Activated CD8-positive, alpha-beta memory T cell treated with anti-CD3 and anti-CD28 coated beads, Interleukin-2, amount 50 U/mL, for 1 hour (primary cell): ENCODE results near the gene SETD2.
A peak's percentile ranks its signal among the peaks of the same experiment; 100 is the strongest.

Experiments
- DNase-seq: peaks from one replicate; pipeline ENCODE4 v3.0.0-alpha.2; 2020; ENCODE audit errors: extremely low read depth

Gene SETD2

DNA sequence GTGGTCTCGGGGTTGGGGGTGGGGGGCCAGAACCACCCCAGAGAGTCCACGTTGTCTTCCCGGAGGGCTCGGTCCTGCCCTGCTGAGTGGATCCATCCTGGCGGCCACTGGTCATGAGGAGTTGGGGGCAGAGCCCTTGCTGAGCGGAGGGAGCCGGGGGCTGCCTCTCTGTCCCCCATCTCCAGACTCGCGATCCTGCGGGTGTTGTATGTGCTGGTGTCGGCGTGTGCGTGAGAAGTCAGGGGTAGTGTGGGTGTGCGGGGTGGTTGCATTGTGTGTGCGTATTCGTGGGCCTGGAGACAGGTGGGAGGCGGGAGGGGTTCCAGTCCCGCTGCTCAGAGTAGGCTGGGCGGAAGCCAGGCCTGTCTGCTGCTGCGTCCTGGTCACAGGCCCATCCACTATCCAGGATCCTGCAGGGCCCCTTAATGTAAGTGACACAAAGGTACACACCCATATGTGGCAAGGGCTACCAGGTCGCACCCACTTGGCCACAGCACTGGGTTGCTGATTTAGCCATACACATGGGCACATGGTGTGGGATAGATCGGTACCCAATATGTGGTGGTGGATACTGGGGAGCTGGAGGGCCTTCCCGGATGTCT lies 153.7 kb downstream of the SETD2 start:
- DNase-seq: no peak

DNA sequence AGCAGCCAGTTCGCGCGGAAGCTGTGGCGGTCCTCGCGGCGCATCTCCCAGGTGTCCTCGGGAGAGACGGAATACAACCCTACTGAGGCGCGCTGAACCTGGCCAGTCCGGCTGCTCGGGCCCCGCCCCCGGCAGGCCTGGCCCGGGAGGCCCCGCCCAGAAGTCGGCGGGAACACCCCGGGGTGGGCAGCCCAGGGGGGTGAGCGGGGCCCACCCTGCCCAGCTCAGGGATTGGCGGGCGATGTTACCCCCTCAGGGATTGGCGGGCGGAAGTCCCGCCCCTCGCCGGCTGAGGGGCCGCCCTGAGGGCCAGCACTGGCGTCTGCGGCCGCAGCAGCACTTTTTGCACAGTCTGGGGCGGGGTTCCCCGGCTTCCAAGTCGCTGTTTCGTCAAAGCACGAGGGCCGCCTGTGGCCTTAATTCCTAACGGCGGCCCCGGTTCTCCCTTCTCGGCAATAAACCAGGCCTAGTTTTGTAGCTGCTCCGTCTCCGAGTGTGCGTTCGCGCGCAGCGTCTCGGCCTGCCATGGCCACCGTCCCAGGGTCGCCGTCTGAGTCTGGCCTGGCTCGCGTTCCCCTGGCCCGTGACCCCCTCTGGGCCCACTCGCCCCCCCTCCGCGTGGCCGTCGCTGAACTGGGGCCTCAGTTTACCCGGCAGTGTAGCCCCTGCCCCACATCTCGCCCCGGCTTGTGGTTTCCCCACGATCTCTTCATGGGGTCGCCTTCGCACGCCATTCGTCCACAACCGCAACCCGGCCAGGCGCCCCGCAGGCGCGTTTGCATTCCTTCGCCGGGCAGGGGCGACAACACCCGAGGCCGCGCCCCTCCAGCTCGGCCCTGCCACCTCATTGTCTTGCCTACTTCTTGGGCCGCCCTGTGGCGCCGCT lies 154.4 kb downstream of the SETD2 start:
- peak; percentile 54 for DNase-seq

DNA sequence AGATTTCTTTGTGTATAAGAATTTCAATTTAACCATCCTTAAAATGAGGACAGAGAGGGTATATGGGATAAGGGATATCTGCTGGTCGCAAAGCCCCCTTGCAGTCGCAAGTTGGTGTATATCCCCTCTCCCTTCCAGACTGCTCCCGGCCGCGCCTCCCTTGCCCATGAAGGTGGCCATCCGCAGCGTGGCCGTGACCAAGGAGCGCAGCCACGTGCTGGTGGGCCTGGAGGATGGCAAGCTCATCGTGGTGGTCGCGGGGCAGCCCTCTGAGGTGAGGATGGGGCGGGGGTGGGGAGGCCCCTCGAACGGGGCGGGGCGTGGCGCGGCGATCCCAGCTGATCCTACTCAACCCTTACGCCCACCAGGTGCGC lies 155.1 kb downstream of the SETD2 start:
- DNase-seq: no peak

DNA sequence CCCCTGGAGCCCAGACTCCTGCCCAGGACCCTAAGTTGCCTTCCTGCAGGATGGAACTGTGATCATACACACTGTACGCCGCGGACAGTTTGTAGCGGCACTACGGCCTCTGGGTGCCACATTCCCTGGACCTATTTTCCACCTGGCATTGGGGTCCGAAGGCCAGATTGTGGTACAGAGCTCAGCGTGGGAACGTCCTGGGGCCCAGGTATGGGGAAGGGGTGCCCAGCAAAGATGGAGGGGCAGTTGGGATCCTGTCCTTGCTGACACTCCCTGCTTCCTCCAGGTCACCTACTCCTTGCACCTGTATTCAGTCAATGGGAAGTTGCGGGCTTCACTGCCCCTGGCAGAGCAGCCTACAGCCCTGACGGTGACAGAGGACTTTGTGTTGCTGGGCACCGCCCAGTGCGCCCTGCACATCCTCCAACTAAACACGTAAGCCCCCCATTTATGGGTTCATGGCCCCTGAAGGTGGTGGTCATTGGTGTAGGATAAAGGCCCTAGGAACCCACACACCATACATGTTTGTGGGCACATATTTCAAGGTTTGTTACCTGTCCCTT lies 155.6 kb downstream of the SETD2 start:
- DNase-seq: no peak

DNA sequence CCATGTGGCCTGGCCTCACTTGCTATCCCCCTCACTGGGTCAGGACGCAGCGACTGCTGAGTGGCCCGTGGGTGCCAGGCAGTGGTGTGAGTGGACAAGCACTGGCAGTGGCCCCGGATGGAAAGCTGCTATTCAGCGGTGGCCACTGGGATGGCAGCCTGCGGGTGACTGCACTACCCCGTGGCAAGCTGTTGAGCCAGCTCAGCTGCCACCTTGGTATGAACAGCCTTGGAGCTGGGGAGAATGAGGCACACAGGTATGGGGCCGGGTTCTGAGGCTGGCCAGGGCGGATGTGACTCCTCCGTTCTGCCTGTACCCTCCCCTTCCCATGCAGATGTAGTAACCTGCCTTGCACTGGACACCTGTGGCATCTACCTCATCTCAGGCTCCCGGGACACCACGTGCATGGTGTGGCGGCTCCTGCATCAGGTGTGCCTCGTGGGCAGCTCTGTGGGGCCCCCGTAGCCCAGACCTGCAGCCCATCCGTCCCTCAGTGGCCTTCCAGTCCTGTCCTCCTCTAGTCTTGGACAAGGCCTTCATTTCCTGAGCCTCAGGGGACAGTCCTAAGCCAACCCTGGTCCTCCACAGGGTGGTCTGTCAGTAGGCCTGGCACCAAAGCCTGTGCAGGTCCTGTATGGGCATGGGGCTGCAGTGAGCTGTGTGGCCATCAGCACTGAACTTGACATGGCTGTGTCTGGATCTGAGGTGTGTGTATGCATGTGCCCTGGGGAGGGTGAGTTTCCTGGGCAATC lies 156.3 kb downstream of the SETD2 start:
- DNase-seq: no peak

DNA sequence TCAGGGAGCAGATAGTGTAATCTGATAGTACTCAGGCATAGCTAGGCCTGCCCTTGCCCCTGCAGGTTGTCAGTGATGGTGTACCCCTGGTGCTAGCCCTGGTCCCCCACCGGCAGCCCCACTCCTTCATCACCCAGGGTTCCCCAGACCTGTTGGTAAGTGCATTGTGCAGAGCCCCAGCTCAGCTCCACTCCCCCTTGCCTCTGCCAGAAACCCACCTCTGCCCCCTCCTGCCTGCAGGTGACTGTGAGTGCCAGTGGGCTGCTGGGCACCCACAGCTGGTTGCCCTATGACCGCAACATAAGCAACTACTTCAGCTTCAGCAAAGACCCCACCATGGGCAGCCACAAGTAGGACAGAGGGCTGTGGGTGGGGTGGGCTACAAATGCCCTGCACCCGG lies 156.9 kb downstream of the SETD2 start:
- DNase-seq: no peak

DNA sequence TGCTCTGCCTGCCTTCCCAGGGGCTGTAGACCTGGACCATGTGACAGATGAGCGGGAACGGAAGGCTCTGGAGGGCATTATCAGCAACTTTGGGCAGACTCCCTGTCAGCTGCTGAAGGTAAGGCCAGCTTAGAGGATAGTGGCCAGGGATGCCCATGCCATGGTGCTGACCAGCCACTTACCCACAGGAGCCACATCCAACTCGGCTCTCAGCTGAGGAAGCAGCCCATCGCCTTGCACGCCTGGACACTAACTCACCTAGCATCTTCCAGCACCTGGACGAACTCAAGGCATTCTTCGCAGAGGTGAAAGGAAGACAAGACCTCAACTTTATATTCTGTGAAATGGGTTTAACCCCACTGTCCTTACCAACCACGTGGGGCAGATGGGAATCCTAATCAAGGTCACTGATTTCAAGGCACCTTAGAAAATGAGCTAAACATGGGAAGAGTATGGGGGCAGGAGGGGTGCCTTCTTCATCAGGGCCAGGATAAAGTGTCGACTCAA lies 157.7 kb downstream of the SETD2 start:
- DNase-seq: no peak

DNA sequence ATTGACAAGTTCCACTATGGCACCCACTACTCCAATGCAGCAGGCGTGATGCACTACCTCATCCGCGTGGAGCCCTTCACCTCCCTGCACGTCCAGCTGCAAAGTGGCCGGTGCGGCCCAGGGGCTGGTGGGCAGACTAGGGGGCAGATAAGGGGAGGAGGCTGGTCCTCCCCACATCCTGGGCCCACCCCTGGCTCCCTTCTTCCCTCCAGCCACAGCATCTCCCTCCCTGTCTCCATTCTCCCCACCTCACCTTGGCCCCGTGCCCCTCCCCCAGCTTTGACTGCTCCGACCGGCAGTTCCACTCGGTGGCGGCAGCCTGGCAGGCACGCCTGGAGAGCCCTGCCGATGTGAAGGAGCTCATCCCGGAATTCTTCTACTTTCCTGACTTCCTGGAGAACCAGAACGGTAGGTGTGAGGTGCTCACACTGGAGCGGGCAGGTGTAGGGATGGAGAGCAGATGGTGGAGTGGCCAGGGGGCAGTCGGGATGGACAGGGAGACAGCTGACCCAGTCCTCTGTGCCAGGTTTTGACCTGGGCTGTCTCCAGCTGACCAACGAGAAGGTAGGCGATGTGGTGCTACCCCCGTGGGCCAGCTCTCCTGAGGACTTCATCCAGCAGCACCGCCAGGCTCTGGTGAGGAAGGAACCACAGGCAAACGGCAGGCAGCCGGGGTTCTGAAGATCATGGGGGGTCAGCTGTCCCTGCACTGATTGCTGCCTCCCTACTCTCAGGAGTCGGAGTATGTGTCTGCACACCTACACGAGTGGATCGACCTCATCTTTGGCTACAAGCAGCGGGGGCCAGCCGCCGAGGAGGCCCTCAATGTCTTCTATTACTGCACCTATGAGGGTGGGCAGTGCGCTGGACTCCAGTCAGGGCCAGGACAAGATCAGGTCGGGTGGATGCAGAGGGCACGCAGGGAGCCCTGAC lies 158.4 kb downstream of the SETD2 start:
- DNase-seq: no peak

DNA sequence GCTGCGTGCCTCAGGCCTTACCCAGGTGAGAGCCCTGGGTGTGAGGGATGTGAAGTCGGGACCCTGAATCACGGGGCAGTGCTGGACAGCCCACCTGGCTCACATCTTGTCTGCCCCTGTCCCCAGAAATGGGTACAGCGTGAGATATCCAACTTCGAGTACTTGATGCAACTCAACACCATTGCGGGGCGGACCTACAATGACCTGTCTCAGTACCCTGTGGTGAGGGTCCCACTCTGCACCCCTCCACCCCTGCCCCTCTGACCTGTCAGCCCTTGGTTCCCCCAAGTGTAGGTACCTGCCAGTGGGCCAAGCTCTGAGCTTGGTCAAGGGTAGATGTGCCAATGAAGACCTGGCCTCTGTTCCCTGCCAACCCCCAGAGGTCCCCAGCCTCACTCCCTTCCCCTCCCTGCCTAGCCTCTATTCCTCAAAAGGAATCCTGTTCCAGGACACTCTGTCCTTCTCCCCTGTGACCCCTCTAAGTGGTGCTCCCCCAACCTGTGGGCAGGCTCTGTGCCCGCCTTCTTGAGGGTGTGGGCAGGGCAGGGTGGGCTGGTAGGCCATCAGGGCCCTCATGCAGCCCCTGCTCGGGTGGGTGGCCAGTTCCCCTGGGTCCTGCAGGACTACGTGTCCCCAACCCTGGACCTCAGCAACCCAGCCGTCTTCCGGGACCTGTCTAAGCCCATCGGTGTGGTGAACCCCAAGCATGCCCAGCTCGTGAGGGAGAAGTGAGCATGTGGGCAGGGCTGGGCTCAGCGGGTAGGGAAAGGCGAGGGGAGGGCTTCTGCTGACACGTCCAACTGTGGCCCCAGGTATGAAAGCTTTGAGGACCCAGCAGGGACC lies 159.3 kb downstream of the SETD2 start:
- DNase-seq: no peak

DNA sequence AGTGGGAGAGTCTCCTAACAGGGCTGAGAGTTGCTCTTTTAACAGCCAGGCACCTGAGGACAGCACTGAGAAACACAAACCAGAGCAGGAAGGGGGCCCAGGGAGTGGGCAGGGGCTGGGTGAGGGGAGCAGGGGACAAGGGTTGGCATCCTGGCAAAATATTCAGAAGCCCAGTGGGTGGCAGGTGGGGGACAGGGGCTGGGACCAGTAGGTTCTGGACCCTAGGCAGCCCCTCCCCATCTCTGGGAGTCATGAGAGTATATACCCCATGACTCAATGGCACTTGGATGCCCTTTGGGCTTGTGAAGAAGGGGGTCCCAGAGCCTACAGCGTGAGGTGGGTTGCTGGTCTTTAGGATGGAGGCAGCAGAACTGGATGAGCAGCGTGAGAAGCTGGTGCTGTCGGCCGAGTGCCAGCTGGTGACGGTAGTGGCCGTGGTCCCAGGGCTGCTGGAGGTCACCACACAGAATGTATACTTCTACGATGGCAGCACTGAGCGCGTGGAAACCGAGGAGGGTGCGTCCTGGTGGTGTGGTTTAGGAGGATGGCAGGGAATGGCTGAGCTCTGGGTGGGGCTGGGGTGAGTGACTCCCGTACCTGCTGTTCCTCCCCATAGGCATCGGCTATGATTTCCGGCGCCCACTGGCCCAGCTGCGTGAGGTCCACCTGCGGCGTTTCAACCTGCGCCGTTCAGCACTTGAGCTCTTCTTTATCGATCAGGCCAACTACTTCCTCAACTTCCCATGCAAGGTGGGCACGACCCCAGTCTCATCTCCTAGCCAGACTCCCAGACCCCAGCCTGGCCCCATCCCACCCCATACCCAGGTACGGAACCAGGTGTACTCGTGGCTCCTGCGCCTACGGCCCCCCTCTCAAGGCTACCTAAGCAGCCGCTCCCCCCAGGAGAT lies 160.2 kb downstream of the SETD2 start:
- no peak for DNase-seq

DNA sequence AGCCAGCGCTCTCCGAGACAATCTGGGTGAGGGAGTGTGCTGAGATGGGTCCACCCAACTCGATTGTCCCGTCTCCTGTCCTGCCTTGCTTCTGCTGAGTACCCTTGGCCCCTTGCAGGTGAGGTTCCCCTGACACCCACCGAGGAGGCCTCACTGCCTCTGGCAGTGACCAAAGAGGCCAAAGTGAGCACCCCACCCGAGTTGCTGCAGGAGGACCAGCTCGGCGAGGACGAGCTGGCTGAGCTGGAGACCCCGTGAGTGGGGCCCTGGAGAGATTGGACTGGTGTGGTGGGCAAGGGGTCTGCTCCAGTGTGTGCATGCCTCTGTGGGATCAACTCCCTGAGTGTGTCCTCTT lies 160.9 kb downstream of the SETD2 start:
- no peak for DNase-seq

DNA sequence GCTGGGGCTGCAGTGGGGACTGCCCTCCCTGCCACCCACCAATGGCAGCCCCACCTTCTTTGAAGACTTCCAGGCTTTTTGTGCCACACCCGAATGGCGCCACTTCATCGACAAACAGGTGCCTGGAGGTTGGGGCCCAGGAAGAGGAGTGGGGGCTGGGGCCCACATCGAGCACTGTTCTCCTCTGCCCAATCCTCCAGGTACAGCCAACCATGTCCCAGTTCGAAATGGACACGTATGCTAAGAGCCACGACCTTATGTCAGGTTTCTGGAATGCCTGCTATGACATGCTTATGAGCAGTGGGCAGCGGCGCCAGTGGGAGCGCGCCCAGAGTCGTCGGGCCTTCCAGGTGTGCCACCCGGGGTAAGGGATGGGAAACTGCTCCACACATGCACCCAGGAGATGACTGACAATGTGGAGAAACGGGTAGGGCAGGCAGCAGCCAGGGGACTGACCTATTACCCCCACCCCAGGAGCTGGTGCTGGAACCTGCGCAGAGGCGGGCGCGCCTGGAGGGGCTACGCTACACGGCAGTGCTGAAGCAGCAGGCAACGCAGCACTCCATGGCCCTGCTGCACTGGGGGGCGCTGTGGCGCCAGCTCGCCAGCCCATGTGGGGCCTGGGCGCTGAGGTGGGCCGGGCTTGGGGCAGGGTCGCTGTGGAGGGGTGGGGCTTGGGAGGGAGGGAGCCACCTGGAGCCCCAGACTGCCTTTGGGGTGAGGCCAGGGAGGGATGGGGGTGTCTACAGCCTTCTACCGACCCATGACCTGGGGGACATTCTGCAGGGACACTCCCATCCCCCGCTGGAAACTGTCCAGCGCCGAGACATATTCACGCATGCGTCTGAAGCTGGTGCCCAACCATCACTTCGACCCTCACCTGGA lies 161.5 kb downstream of the SETD2 start:
- no peak for DNase-seq

DNA sequence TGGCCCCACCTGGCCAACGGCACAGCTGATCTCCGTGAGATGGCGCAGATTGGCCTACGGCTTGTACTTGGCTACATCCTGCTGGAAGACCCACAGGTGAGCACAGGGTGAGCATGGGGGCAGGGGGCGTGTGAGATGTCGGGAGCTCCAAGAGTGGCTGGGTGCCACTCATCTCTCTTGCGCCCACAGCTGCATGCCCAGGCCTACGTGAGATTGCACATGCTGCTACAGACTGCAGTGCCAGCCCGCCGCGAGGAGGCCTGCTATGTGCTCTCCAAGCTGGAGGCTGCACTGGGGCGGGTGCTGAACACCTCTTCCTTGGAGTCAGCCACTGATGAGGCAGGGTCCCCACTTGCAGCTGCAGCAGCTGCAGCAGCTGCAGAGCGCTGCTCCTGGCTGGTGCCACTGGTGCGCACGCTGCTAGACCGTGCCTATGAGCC lies 162.2 kb downstream of the SETD2 start:
- no peak for DNase-seq

DNA sequence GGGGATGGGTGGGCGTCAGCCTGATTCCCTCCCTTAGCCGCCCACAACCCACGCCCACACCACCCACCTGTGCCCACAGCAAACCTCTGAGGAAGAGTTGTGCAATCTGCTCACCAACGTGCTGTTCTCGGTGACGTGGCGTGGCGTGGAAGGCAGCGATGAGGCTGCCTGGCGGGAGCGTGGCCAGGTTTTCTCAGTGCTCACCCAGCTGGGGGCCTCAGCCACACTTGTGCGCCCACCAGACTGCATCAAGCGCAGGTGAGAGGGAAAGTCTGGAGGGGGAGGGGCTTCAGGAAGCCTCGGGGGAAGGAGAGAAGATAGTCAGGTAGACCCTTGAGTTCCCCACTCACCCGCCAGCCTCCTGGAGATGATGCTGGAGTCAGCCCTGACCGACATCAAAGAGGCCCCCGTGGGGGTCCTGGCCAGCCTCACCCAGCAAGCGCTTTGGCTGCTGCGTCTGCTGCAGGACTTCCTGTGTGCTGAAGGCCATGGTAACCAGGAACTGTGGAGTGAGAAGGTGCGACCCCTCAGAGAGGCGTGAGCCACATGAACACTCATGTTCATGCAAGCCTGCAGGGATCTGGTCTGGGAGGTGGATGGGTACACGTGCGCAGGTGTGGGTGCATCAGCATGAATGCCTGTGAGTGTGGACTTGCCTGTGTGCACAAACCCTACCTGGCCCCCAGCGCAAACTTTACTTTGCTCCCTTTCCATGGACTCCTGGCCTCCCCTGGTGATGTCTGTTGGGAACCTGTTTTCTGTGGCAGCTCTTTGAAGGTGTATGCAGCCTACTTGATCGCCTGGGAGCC lies 162.8 kb downstream of the SETD2 start:
- no peak for DNase-seq

DNA sequence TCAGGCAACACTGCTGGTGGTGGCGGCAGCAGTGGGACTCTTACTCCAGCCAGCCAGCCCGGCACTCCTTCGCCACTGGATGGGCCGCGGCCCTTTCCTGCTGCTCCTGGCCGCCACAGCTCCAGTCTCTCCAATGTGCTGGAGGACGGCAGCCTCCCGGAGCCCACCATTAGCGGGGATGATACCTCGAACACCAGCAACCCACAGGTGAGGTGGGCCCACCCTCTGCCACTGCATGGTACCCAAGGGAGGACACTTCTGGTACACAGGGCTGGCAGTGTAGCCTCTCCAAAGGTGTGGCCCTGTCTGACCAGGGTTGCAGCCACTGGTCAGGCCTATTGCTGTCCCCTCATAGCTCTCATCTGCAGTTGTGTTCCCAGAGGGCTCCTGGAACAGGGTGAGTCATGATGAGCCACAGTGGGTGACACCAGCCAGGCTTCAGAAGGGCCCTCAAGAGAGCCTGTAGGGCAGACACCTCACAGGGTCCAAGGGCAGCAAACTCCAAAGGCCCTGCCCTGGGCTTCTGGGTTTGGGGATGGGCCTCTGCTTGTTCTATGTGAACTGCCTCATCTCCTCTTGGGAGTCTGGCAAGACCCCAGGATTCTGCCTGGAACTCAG lies 163.6 kb downstream of the SETD2 start:
- no peak for DNase-seq

DNA sequence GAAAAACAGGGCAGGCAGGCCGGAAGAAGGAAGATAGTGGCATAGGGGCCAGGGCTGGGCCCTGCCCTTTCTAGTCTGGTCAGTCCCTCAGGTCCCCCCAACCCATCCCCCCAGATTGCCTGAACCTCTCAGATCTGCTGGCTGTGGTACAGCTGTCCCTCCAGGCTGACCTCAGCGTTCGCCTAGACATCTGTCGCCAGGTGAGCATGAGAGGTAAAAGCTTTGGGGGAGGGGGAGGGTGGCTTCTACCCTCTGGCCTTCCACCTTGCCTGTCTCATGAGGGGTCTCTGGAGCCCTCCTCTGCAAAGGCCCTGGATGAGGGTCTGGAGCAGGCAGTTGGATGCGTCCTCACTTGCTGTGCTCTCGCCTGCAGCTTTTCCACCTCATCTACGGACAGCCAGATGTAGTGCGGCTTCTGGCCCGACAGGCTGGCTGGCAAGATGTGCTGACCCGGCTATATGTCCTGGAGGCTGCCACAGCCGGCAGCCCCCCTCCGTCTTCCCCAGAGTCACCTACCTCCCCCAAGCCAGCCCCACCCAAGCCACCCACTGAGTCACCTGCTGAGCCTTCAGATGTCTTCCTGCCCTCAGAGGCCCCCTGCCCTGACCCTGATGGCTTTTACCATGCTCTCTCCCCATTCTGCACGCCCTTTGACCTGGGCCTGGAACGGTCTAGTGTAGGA lies 164.3 kb downstream of the SETD2 start:
- DNase-seq: no peak
